ENCODE measurements around the gene OBSCN.

Gene OBSCN

GRCh38 chr1:228305721-228306152 is 97.9 kb downstream of the OBSCN start:
- DNase-seq (ENCODE audit: extremely low spot score): no peak
- no peak for TF ChIP-seq TARDBP (IDR thresholded peaks at IDR 0.05)
- TF ChIP-seq LEF1 (IDR thresholded peaks at IDR 0.05; ENCODE audit: borderline replicate concordance): no peak
- no peak for TF ChIP-seq BHLHE40 (IDR thresholded peaks at IDR 0.05; ENCODE audit: borderline replicate concordance)
- TF ChIP-seq FOXM1 (IDR thresholded peaks at IDR 0.05; ENCODE audit: borderline replicate concordance): no peak
- TF ChIP-seq CTBP1 (IDR thresholded peaks at IDR 0.05; ENCODE audit: borderline replicate concordance): no peak
- no peak for TF ChIP-seq HDGF (IDR thresholded peaks at IDR 0.05; ENCODE audit: borderline replicate concordance)
- no peak for TF ChIP-seq NFRKB (IDR thresholded peaks at IDR 0.05)
- TF ChIP-seq FOXK2 (IDR thresholded peaks at IDR 0.05): no peak
- no peak for TF ChIP-seq SUZ12 (IDR thresholded peaks at IDR 0.05)
- TF ChIP-seq ARNT (IDR thresholded peaks at IDR 0.05): no peak
- no peak for TF ChIP-seq ELF4 (IDR thresholded peaks at IDR 0.05)
- TF ChIP-seq, protein P1, sequence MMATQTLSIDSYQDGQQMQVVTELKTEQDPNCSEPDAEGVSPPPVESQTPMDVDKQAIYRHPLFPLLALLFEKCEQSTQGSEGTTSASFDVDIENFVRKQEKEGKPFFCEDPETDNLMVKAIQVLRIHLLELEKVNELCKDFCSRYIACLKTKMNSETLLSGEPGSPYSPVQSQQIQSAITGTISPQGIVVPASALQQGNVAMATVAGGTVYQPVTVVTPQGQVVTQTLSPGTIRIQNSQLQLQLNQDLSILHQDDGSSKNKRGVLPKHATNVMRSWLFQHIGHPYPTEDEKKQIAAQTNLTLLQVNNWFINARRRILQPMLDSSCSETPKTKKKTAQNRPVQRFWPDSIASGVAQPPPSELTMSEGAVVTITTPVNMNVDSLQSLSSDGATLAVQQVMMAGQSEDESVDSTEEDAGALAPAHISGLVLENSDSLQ (IDR thresholded peaks at IDR 0.05): no peak
- TF ChIP-seq ZNF384 (IDR thresholded peaks at IDR 0.05): no peak
- no peak for TF ChIP-seq SP1 (IDR thresholded peaks at IDR 0.05)
- TF ChIP-seq L3MBTL2 (conservative IDR thresholded peaks at IDR 0.05): no peak
- TF ChIP-seq FOXA1 (IDR thresholded peaks at IDR 0.05): no peak
- ChIA-PET CTCF (no interaction called here), POLR2A (no interaction called here)

GRCh38 chr1:228306275-228307217 is 98.7 kb downstream of the OBSCN start:
- no peak for TF ChIP-seq HDGF (IDR thresholded peaks at IDR 0.05; ENCODE audit: borderline replicate concordance)
- TF ChIP-seq ELF4 (IDR thresholded peaks at IDR 0.05): no peak
- TF ChIP-seq FOXM1 (IDR thresholded peaks at IDR 0.05; ENCODE audit: borderline replicate concordance): no peak
- TF ChIP-seq TARDBP (IDR thresholded peaks at IDR 0.05): no peak
- no peak for TF ChIP-seq ARNT (IDR thresholded peaks at IDR 0.05)
- no peak for TF ChIP-seq SP1 (IDR thresholded peaks at IDR 0.05)
- TF ChIP-seq NFRKB (IDR thresholded peaks at IDR 0.05): no peak
- no peak for TF ChIP-seq ZNF384 (IDR thresholded peaks at IDR 0.05)
- no peak for TF ChIP-seq CTBP1 (IDR thresholded peaks at IDR 0.05; ENCODE audit: borderline replicate concordance)
- no peak for TF ChIP-seq BHLHE40 (IDR thresholded peaks at IDR 0.05; ENCODE audit: borderline replicate concordance)
- no peak for TF ChIP-seq LEF1 (IDR thresholded peaks at IDR 0.05; ENCODE audit: borderline replicate concordance)
- TF ChIP-seq, protein P1 (IDR thresholded peaks at IDR 0.05): no peak
- no peak for TF ChIP-seq L3MBTL2 (conservative IDR thresholded peaks at IDR 0.05)
- no peak for TF ChIP-seq FOXK2 (IDR thresholded peaks at IDR 0.05)
- no peak for TF ChIP-seq SUZ12 (IDR thresholded peaks at IDR 0.05)
- no peak for TF ChIP-seq FOXA1 (IDR thresholded peaks at IDR 0.05)
- DNase-seq (ENCODE audit: extremely low spot score): no peak
- POLR2A ChIA-PET: no interaction called here
- CTCF ChIA-PET: interaction anchor here (0.7 kb wide), 1 partner anchor 23 kb away, joined by 3 read pairs; no protein-coding TSS in a partner anchor

GRCh38 chr1:228307218-228308023 is 99.6 kb downstream of the OBSCN start:
- CTCF ChIA-PET: no interaction called here
- TF ChIP-seq NFRKB (IDR thresholded peaks at IDR 0.05) (no peak), FOXA1 (IDR thresholded peaks at IDR 0.05) (no peak), CTBP1 (IDR thresholded peaks at IDR 0.05; ENCODE audit: borderline replicate concordance) (no peak), FOXK2 (IDR thresholded peaks at IDR 0.05) (no peak), ZNF384 (IDR thresholded peaks at IDR 0.05) (no peak), LEF1 (IDR thresholded peaks at IDR 0.05; ENCODE audit: borderline replicate concordance) (no peak), ARNT (IDR thresholded peaks at IDR 0.05) (no peak), ELF4 (IDR thresholded peaks at IDR 0.05) (no peak), HDGF (IDR thresholded peaks at IDR 0.05; ENCODE audit: borderline replicate concordance) (no peak), TARDBP (IDR thresholded peaks at IDR 0.05) (no peak), L3MBTL2 (conservative IDR thresholded peaks at IDR 0.05) (no peak)
- TF ChIP-seq, protein P1 (IDR thresholded peaks at IDR 0.05): no peak
- POLR2A ChIA-PET: no interaction called here
- DNase-seq (ENCODE audit: extremely low spot score): no peak

DNA sequence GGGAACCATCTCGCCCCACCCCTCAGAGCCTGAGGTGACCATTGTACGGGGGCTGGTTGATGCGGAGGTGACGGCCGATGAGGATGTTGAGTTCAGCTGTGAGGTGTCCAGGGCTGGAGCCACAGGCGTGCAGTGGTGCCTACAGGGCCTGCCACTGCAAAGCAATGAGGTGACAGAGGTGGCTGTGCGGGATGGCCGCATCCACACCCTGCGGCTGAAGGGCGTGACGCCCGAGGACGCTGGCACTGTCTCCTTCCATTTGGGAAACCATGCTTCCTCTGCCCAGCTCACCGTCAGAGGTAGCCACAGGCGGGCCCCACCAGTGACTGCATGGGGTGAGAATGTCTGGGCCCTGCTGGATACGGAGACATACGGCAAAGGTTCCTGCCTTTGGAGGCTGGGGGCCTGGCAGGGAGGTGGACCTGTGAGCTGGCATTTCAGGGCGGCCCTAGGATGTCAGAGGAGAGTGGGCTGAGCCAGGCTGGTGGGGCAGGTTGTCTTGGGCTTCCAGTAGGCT is 100.3 kb downstream of the OBSCN start:
- ChIA-PET CTCF (no interaction called here), POLR2A (no interaction called here)
- DNase-seq (ENCODE audit: extremely low spot score): no peak
- TF ChIP-seq ZNF384 (IDR thresholded peaks at IDR 0.05) (no peak), FOXK2 (IDR thresholded peaks at IDR 0.05) (no peak), ARNT (IDR thresholded peaks at IDR 0.05) (no peak)
- TF ChIP-seq, protein P1 (IDR thresholded peaks at IDR 0.05): no peak

Data from HEK293T (cell line).